Nephron progenitor cell (in vitro differentiated cells): ENCODE data around the gene COL4A1.

ENCODE experiments used
- DNase-seq: peaks from one replicate; pipeline ENCODE4 v3.0.0; 2021
- H3K27ac Mint-ChIP-seq: 2 replicates; pipeline ENCODE4 v1.8.0; 2021; ENCODE audit warnings: mild to moderate bottlenecking, moderate library complexity, mixed read lengths
- H3K27me3 Mint-ChIP-seq: 2 replicates; pipeline ENCODE4 v1.8.0; 2021; ENCODE audit warnings: mild to moderate bottlenecking, low read depth, mixed read lengths; ENCODE audit not compliant: poor library complexity
- H3K36me3 Mint-ChIP-seq: 2 replicates; pipeline ENCODE4 v1.8.0; 2021; ENCODE audit warnings: low read depth, mixed read lengths
- H3K4me1 Mint-ChIP-seq: 2 replicates; pipeline ENCODE4 v1.8.0; 2021; ENCODE audit warnings: mixed read lengths
- H3K4me3 Mint-ChIP-seq: 2 replicates; pipeline ENCODE4 v1.8.0; 2021; ENCODE audit warnings: mild to moderate bottlenecking, moderate library complexity, mixed read lengths
- H3K9me3 Mint-ChIP-seq: 2 replicates; pipeline ENCODE4 v1.8.0; 2021; ENCODE audit warnings: mild to moderate bottlenecking, moderate library complexity, mixed read lengths
- TF ChIP-seq, protein P1 (sequence below): fragments of 200-600 bp; sonication (generic); IDR thresholded peaks from 2 replicates; pipeline ENCODE4 v1.5.0; 2021; ENCODE audit warnings: antibody characterized with exemption

Gene COL4A1

DNA sequence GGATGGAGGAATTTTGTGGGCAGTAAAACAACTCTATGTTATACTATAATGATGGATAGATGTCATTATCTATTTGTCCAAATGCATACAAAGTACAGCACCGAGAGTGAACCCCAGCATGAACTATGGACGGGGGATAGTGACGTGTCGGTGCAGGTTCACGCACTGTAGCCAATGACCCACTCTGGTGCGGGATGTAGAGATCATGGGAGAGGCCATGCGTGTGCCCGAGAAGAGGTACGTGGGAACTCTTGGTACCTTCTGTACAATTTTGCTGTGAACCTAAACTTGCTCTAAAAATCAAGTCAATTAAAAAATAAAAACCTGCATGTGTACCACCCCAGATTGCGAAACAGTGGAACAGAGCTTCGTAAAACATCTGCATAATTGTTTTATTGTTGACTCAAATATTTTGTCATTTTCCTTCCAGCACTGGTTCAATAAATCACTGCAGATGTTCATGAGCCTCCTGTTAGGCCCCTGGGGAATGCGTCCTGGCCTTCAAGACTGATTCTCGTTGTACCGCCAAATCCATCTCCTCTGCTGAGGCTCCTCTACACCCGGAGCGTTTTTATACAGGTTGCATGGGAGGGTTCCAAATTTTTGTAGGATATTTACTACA lies 30.9 kb downstream of the COL4A1 start:
- H3K36me3 Mint-ChIP-seq, result peaks cover 11% of the 10 kb centered on the region
- H3K4me3 Mint-ChIP-seq, result no peak overlapping the region
- H3K27ac Mint-ChIP-seq, result no peak overlapping the region
- TF ChIP-seq, protein P1, sequence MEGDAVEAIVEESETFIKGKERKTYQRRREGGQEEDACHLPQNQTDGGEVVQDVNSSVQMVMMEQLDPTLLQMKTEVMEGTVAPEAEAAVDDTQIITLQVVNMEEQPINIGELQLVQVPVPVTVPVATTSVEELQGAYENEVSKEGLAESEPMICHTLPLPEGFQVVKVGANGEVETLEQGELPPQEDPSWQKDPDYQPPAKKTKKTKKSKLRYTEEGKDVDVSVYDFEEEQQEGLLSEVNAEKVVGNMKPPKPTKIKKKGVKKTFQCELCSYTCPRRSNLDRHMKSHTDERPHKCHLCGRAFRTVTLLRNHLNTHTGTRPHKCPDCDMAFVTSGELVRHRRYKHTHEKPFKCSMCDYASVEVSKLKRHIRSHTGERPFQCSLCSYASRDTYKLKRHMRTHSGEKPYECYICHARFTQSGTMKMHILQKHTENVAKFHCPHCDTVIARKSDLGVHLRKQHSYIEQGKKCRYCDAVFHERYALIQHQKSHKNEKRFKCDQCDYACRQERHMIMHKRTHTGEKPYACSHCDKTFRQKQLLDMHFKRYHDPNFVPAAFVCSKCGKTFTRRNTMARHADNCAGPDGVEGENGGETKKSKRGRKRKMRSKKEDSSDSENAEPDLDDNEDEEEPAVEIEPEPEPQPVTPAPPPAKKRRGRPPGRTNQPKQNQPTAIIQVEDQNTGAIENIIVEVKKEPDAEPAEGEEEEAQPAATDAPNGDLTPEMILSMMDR, result no peak
- H3K27me3 Mint-ChIP-seq, result no peaks in the 10 kb centered on the region
- DNase-seq, result no peak
- H3K4me1 Mint-ChIP-seq, result peaks cover 25% of the 10 kb centered on the region
- H3K9me3 Mint-ChIP-seq, result no peaks in the 10 kb centered on the region

DNA sequence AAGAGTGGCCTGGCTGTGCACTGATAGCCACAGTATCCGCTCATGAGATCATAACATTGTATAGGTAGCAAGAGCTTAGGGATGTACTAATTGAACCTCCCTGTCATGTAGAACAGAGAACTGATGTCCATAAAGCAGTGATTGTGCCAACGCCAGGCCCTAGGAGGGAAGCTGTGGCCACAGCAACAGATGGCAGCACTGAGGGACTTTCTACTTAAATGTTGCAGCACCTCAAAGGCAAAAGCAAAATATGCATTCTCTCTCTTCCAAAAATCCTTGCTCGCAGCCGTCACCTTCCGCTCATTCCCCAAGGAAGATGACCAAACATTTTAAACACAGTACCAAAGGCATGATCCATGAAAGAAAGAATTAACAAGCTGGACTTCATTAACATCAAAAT lies 32.3 kb downstream of the COL4A1 start:
- no peaks in the 10 kb centered on the region for H3K9me3 Mint-ChIP-seq
- DNase-seq, result no peak
- TF ChIP-seq, protein P1, result no peak
- peaks cover 32% of the 10 kb centered on the region for H3K4me1 Mint-ChIP-seq
- peaks cover 11% of the 10 kb centered on the region for H3K36me3 Mint-ChIP-seq
- no peak overlapping the region for H3K27ac Mint-ChIP-seq
- H3K27me3 Mint-ChIP-seq, result peaks cover 2% of the 10 kb centered on the region
- no peak overlapping the region for H3K4me3 Mint-ChIP-seq

DNA sequence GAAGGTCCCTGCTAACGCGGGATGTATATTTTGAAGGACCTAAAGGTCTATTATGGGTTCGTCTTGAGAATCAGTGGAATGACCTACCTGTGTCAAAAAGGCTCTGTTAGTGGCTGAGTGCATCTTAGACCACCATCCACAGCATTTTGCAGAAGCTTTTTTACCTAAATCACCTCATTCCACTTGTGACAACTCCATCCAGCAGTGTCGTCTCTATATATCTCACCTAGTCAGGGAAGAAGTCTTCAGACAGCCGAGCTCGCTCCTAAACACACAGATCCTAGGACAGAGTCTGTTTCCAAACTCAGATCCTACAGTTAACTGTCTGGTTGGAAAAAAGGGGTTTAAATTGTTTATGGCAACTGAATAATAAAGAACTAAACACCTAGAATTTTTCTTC lies 33.7 kb downstream of the COL4A1 start:
- H3K4me1 Mint-ChIP-seq, result peaks cover 36% of the 10 kb centered on the region

DNA sequence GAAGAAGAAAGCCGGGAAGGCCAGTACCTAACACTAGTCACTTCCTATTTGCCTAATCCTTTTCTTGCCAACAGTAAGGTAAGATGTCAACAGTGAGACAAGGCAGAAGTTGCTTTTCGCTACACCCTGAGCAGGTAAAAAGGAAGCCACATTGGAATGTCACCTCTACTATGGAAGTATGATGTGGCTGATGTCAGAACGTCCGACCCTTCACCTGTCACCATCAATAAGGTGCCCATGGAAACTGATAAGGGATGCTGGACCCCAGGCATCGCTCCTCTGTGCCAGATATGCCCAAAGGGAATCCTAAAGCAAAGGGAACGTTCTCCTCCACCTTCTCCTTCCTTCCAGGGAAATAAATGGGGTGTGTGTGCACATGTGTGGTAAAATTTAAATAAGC lies 34.3 kb downstream of the COL4A1 start:
- peaks cover 11% of the 10 kb centered on the region for H3K36me3 Mint-ChIP-seq
- H3K27me3 Mint-ChIP-seq, result peaks cover 3% of the 10 kb centered on the region
- no peak overlapping the region for H3K4me3 Mint-ChIP-seq
- no peak for DNase-seq
- peaks cover 36% of the 10 kb centered on the region for H3K4me1 Mint-ChIP-seq
- H3K27ac Mint-ChIP-seq, result no peak overlapping the region
- TF ChIP-seq, protein P1, result no peak
- no peaks in the 10 kb centered on the region for H3K9me3 Mint-ChIP-seq

More for the DNA sequence above, 33.7 kb downstream of the COL4A1 start:
- H3K36me3 Mint-ChIP-seq, result peaks cover 11% of the 10 kb centered on the region
- H3K9me3 Mint-ChIP-seq, result no peaks in the 10 kb centered on the region
- no peak overlapping the region for H3K4me3 Mint-ChIP-seq
- peak overlapping the region; percentile 71 for H3K27ac Mint-ChIP-seq
- no peak for DNase-seq
- TF ChIP-seq, protein P1, result no peak
- peaks cover 3% of the 10 kb centered on the region for H3K27me3 Mint-ChIP-seq

DNA sequence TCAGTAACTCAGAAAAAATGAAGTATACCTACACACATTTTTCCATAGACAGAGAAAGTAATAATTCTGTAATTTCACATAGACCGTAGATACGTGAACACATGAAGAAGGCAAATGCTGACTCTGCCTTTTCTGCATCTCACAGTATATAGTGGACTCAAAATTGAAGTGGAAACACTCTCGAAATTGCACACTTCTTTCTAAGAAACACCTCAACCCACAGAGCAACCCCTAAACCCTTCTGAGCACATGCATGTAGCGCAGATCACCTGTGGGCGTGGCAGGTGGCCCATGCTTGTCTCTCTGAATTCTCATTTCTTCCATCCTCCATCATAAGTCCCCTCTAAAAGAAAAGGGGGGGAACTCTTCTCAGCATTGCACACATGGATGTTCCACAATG lies 34.7 kb downstream of the COL4A1 start:
- no peak overlapping the region for H3K4me3 Mint-ChIP-seq
- peaks cover 36% of the 10 kb centered on the region for H3K4me1 Mint-ChIP-seq
- H3K9me3 Mint-ChIP-seq, result no peaks in the 10 kb centered on the region
- H3K36me3 Mint-ChIP-seq, result peaks cover 11% of the 10 kb centered on the region
- H3K27me3 Mint-ChIP-seq, result peaks cover 3% of the 10 kb centered on the region
- H3K27ac Mint-ChIP-seq, result no peak overlapping the region
- TF ChIP-seq, protein P1, result no peak
- no peak for DNase-seq

DNA sequence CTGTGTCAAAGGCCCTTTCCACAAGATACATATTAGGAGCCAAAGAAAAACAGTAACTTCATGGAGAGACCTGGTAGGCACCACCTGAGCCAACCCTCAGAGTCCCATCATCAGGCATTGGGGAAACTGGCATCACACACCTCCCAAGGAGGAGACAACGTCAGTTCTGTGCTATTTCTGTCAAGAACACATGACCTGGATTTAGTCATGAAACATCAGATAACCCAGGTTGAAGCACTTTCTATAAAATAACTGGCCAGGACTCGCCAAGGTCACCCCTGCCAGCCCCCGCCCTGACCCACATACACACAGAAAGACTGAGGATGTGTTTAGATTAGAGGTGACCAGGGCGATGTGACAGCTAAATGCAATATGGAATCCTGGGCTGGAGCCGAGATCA lies 35.6 kb downstream of the COL4A1 start:
- Mint-ChIP-seq H3K36me3 (peaks cover 9% of the 10 kb centered on the region), H3K27me3 (peaks cover 3% of the 10 kb centered on the region), H3K9me3 (no peaks in the 10 kb centered on the region), H3K4me1 (peaks cover 39% of the 10 kb centered on the region), H3K27ac (no peak overlapping the region), H3K4me3 (no peak overlapping the region)
- TF ChIP-seq, protein P1, result no peak
- no peak for DNase-seq
